Neural progenitor cell (in vitro differentiated cells): ENCODE measurements around the gene GPATCH1. TPM values are rescaled to one million over a fixed set of nuclear protein-coding genes. Genes with fewer than 3 reads are reported as not detected.

ENCODE experiments used
- DNase-seq: peaks from one replicate; pipeline ENCODE4 v3.0.0-alpha.2; 2016; ENCODE audit warnings: low spot score
- H2AFZ ChIP-seq: fragments of 200-600 bp; sonication (generic); replicated peaks from 2 replicates; pipeline ENCODE4 v1.6.1; 2016; ENCODE audit warnings: antibody characterized with exemption
- H3F3A ChIP-seq: fragments of 200-600 bp; sonication (generic); 2 replicates; pipeline ENCODE4 v1.6.1; 2016; ENCODE audit warnings: antibody characterized with exemption, low read depth
- H3K27ac ChIP-seq: fragments of 200-600 bp; sonication (generic); 2 replicates; pipeline ENCODE4 v1.5.1; 2016; ENCODE audit warnings: mild to moderate bottlenecking
- H3K27me3 ChIP-seq: fragments of 200-600 bp; sonication (generic); 2 replicates; pipeline ENCODE4 v1.6.1; 2016; ENCODE audit warnings: mild to moderate bottlenecking, moderate library complexity
- H3K36me3 ChIP-seq: fragments of 200-600 bp; sonication (generic); 2 replicates; pipeline ENCODE4 v1.5.1; 2016
- H3K4me1 ChIP-seq: fragments of 200-600 bp; sonication (generic); 2 replicates; pipeline ENCODE4 v1.6.1; 2016; ENCODE audit warnings: mixed run types
- H3K4me2 ChIP-seq: fragments of 200-600 bp; sonication (generic); 2 replicates; pipeline ENCODE4 v1.6.1; 2016
- H3K4me3 ChIP-seq: fragments of 200-600 bp; sonication (generic); 2 replicates; pipeline ENCODE4 v1.5.1; 2016
- H3K79me2 ChIP-seq: fragments of 200-600 bp; sonication (generic); 2 replicates; pipeline ENCODE4 v1.6.1; 2016; ENCODE audit warnings: low read depth
- H3K9ac ChIP-seq: fragments of 200-600 bp; sonication (generic); 2 replicates; pipeline ENCODE4 v1.6.1; 2016
- H3K9me3 ChIP-seq: fragments of 200-600 bp; sonication (generic); 2 replicates; pipeline ENCODE4 v1.5.1; 2016; ENCODE audit warnings: low read depth
- H4K20me1 ChIP-seq: fragments of 200-600 bp; sonication (generic); 2 replicates; pipeline ENCODE4 v1.6.1; 2016; ENCODE audit warnings: low read depth
- H3K27ac Mint-ChIP-seq: 3 replicates; pipeline ENCODE4 v1.8.0; 2021; ENCODE audit warnings: mixed read lengths
- H3K27me3 Mint-ChIP-seq: 2 replicates; pipeline ENCODE4 v1.8.0; 2022; ENCODE audit warnings: low read depth, mild to moderate bottlenecking, inconsistent platforms, moderate library complexity, mixed read lengths; ENCODE audit not compliant: insufficient read depth
- H3K36me3 Mint-ChIP-seq: 3 replicates; pipeline ENCODE4 v1.8.0; 2021; ENCODE audit warnings: mixed read lengths
- H3K4me1 Mint-ChIP-seq: 3 replicates; pipeline ENCODE4 v1.8.0; 2021; ENCODE audit warnings: mixed read lengths
- H3K4me3 Mint-ChIP-seq: 3 replicates; pipeline ENCODE4 v1.8.0; 2021; ENCODE audit warnings: mild to moderate bottlenecking, moderate library complexity, mixed read lengths
- H3K9me3 Mint-ChIP-seq: 3 replicates; pipeline ENCODE4 v1.8.0; 2020; ENCODE audit warnings: mixed read lengths
- EZH2 ChIP-seq: fragments of 200-600 bp; sonication (generic); IDR thresholded peaks from 2 replicates; pipeline ENCODE4 v1.6.1; 2017; ENCODE audit warnings: antibody characterized with exemption, mild to moderate bottlenecking, moderate library complexity
- EZH2phosphoT487 ChIP-seq: fragments of 200-600 bp; sonication (generic); IDR thresholded peaks from 2 replicates; pipeline ENCODE4 v1.6.1; 2017; ENCODE audit warnings: antibody characterized with exemption
- small RNA-seq: library from RNA; depleted of rRNA; stranded (forward); fragments of <200 nt; gene quantifications from one replicate; pipeline ENCODE3, GENCODE V24; 2015
- total RNA-seq: library from RNA; depleted of rRNA; stranded (reverse); fragments of >200 nt; gene quantifications from 2 replicates; pipeline ENCODE4 v1.2.3, GENCODE V29; 2015; ENCODE audit warnings: low replicate concordance
- TF ChIP-seq, protein P1 (sequence below): fragments of 200-600 bp; sonication (generic); IDR thresholded peaks from 2 replicates; pipeline ENCODE4 v1.5.1; 2017; ENCODE audit warnings: antibody characterized with exemption, mild to moderate bottlenecking

GPATCH1 gene
- total RNA-seq, 1 donor from 2014 or later: 7.0 TPM

DNA sequence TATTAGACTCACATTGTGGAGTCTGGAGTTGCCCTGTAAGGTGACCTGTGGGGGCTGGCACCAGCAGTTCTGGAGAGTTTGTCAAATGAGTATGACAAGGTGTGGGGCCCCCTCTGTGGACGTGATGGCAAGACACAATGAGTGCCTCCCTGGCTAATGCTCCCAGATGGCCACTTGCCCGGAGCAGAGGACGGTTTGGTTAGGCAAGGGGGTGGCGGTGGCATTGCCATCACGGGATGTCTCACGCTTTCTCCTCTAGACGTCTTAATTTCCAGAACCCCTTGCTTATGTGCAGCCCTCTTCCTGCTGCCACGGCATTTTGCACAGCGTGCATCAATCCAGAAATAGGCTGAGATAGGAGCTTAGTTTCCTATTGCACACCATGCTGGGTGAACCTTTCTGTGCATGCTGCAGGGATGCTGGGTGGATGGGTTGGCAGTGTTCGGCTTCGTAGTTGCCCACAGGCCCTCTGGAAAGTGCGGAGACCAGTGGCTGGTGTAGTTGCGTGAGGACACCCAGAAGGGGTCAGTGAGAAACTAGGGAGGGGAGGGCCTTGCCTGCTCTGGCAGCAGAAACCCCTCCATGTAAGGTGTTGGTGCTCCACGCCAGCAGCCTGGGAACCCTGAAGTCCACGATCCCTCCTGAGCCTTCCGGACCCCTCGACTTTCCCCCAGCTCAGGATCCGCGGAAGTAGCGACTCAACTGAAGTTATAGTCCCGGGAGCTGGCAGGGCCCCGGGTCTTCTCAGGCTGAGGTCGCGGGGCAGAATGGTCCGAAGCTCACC is 95.1 kb downstream of the GPATCH1 start:
- no peaks in the 10 kb centered on the region for H3K36me3 ChIP-seq
- no peak for TF ChIP-seq EZH2
- TF ChIP-seq, protein P1, sequence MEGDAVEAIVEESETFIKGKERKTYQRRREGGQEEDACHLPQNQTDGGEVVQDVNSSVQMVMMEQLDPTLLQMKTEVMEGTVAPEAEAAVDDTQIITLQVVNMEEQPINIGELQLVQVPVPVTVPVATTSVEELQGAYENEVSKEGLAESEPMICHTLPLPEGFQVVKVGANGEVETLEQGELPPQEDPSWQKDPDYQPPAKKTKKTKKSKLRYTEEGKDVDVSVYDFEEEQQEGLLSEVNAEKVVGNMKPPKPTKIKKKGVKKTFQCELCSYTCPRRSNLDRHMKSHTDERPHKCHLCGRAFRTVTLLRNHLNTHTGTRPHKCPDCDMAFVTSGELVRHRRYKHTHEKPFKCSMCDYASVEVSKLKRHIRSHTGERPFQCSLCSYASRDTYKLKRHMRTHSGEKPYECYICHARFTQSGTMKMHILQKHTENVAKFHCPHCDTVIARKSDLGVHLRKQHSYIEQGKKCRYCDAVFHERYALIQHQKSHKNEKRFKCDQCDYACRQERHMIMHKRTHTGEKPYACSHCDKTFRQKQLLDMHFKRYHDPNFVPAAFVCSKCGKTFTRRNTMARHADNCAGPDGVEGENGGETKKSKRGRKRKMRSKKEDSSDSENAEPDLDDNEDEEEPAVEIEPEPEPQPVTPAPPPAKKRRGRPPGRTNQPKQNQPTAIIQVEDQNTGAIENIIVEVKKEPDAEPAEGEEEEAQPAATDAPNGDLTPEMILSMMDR: no peak
- no peak for TF ChIP-seq EZH2phosphoT487
- Mint-ChIP-seq H3K4me1 (peaks cover 40% of the 10 kb centered on the region), H3K27me3 (peaks cover 13% of the 10 kb centered on the region), H3K36me3 (peaks cover 3% of the 10 kb centered on the region), H3K27ac (peak overlapping the region; percentile 87), H3K4me3 (peak overlapping the region; percentile 88), H3K9me3 (peaks cover 4% of the 10 kb centered on the region)
- peak; percentile 58 for DNase-seq
- H3K27me3 ChIP-seq: peaks cover 18% of the 10 kb centered on the region
- no peaks in the 10 kb centered on the region for H4K20me1 ChIP-seq
- peak overlapping the region; percentile 5 for H3K27ac ChIP-seq
- peaks cover 9% of the 10 kb centered on the region for H3K79me2 ChIP-seq
- H3K4me3 ChIP-seq: peak overlapping the region; percentile 76
- peak overlapping the region; percentile 85 for H2AFZ ChIP-seq
- peak overlapping the region; percentile 76 for H3K9ac ChIP-seq
- H3F3A ChIP-seq: peaks cover 20% of the 10 kb centered on the region
- peaks cover 14% of the 10 kb centered on the region for H3K4me1 ChIP-seq
- peak overlapping the region; percentile 90 for H3K4me2 ChIP-seq
- no peaks in the 10 kb centered on the region for H3K9me3 ChIP-seq

DNA sequence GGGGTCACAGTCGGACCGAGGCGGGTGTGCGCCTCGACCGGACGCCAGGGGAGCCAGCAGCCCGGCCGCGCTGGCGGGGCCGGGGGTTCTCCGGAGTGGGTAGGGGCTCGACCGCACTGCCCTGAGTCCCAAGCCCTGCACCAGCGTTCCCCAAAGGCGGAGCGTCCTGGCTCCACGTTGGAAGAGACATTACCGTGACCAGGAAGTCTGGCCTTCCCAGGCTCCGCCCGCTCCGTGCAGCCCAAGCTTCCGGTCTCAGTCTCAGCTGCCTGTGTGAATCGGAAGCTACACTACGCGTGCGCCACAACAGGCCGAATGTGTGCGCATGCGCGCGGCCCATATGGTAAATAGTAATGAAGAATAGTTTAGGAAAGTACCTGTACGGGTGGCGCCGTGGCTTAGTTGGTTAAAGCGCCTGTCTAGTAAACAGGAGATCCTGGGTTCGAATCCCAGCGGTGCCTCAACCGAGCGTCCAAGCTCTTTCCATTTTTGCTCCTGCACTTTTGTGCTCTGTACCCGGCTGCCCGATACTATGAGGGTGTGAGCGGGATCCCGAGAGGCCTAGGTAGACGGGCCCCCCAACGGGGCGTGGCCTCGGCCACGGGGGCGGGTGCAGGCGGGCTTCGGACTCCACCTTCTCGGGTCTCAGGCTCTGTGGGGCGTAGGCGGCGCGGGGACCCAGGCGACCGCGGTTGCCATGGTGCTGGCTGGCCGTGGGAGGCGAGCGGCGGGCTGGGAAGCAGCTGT is 95.9 kb downstream of the GPATCH1 start:
- peaks cover 4% of the 10 kb centered on the region for H3K9me3 Mint-ChIP-seq
- H3K4me2 ChIP-seq: peak overlapping the region; percentile 90

DNA sequence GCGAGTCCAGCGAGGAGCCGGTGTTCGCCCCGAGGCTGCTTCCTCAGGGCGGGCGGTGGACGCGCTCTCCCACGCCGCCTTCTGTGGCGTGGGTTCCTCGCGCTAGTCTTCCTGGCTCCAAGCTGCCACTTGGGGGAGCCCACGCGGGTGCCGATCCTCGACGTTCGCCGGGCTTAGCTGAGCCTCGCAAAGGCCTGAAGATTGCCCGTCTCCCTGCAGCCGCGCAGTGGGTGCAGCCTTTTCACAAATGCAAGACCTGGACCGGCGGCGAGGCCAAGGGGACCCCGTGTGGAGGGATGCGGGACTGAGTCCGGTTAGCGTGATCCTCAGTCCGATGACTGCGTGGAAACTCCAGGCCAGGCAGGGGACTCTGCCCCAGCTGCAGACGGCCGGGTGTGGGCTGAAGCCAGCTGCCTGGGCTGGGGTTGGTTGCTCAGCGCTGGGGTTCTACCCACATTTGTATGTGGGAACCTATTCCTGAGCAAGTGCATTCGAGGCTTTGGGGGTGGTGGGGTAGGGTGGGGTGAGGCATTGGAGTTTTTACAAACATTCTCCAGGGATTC is 96.5 kb downstream of the GPATCH1 start:
- peaks cover 37% of the 10 kb centered on the region for H3K4me1 Mint-ChIP-seq
- Histone ChIP-seq H3K9ac (no peak overlapping the region), H3K9me3 (no peaks in the 10 kb centered on the region), H2AFZ (peak overlapping the region; percentile 88), H3K4me3 (peak overlapping the region; percentile 76), H3K4me1 (peaks cover 14% of the 10 kb centered on the region), H3K27ac (no peak overlapping the region), H3K27me3 (peaks cover 18% of the 10 kb centered on the region), H3K36me3 (no peaks in the 10 kb centered on the region), H3K4me2 (peak overlapping the region; percentile 85), H3F3A (peaks cover 20% of the 10 kb centered on the region), H3K79me2 (peaks cover 9% of the 10 kb centered on the region), H4K20me1 (no peaks in the 10 kb centered on the region)
- peaks cover 4% of the 10 kb centered on the region for H3K9me3 Mint-ChIP-seq
- H3K4me3 Mint-ChIP-seq: peak overlapping the region; percentile 88
- peaks cover 15% of the 10 kb centered on the region for H3K27me3 Mint-ChIP-seq
- TF ChIP-seq EZH2phosphoT487 (no peak), EZH2 (no peak)
- TF ChIP-seq, protein P1: peak; percentile 39
- H3K36me3 Mint-ChIP-seq: peaks cover 3% of the 10 kb centered on the region
- DNase-seq: peak; percentile 79
- peak overlapping the region; percentile 37 for H3K27ac Mint-ChIP-seq

More for the DNA sequence above, 95.9 kb downstream of the GPATCH1 start:
- Mint-ChIP-seq H3K27me3 (peaks cover 15% of the 10 kb centered on the region), H3K4me3 (peak overlapping the region; percentile 88), H3K27ac (peak overlapping the region; percentile 100), H3K4me1 (peaks cover 40% of the 10 kb centered on the region), H3K36me3 (peaks cover 3% of the 10 kb centered on the region)
- H3K79me2 ChIP-seq: peaks cover 9% of the 10 kb centered on the region
- H3K9ac ChIP-seq: peak overlapping the region; percentile 76
- no peaks in the 10 kb centered on the region for H3K9me3 ChIP-seq
- peak; percentile 98 for DNase-seq
- H3K27me3 ChIP-seq: peaks cover 18% of the 10 kb centered on the region
- TF ChIP-seq EZH2phosphoT487: no peak
- TF ChIP-seq, protein P1: peak; percentile 24
- no peak for TF ChIP-seq EZH2
- H3K36me3 ChIP-seq: no peaks in the 10 kb centered on the region
- peak overlapping the region; percentile 85 for H2AFZ ChIP-seq
- no peaks in the 10 kb centered on the region for H4K20me1 ChIP-seq
- H3K27ac ChIP-seq: peak overlapping the region; percentile 5
- H3K4me3 ChIP-seq: peak overlapping the region; percentile 76
- H3F3A ChIP-seq: peaks cover 20% of the 10 kb centered on the region
- peaks cover 14% of the 10 kb centered on the region for H3K4me1 ChIP-seq

Small RNA genes within 50 kb of the gene (small RNA-seq; reads per million reads assigned to genes)
- gene AC008521.1 (not detected), gene AC008521.2 (not detected)

Other genes starting within 250 kb of the GPATCH1 start
- not detected in 2 replicates for gene SLC7A9, start 211.4 kb upstream of the GPATCH1 start, total RNA-seq
- 22.0 and 26.1 TPM in 2 replicates for gene CEP89, start 109.2 kb upstream of the GPATCH1 start, total RNA-seq
- 2.7 and 4.4 TPM in 2 replicates for gene FAAP24, start 108.9 kb upstream of the GPATCH1 start, total RNA-seq
- 27.0 and 28.0 TPM in 2 replicates for gene RHPN2, start 16.3 kb upstream of the GPATCH1 start, total RNA-seq
- gene WDR88, start 50.9 kb downstream of the GPATCH1 start, total RNA-seq: not detected in 2 replicates
- gene LRP3, start 113.1 kb downstream of the GPATCH1 start, total RNA-seq: 7.5 and 40.0 TPM in 2 replicates
- gene SLC7A10, start 144.7 kb downstream of the GPATCH1 start, total RNA-seq: 0.79 and 0.81 TPM in 2 replicates
- gene CEBPA, start 221.4 kb downstream of the GPATCH1 start, total RNA-seq: 0.71 and 2.9 TPM in 2 replicates